GM19463 (cell line): ENCODE measurements around the gene DZIP1.

Experiments
- ATAC-seq: cut with Tn5 transposase; IDR thresholded peaks from one replicate; pipeline ENCODE4 v1.9.1; 2021; ENCODE audit warnings: mild to moderate bottlenecking, moderate library complexity; ENCODE audit not compliant: unreplicated experiment

Gene DZIP1

DNA sequence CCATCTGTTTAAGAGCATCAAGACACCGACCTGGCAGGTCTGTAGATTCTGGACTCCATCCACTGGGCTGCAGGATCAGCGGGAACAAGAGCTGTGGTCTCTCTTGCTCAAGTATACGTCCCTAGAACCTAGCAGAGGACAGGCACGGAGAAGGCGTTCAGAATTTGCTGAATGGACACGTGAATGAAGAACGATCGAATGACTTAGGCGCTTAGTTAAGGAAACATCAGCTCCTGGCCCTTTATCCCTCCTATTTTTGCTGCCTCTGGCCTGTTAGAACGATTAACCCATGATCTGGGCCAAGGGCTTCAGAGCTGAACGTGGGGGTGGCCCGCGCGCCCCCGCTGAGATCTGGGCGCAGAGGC, 953 bp downstream of the DZIP1 start:
- no peak for ATAC-seq

DNA sequence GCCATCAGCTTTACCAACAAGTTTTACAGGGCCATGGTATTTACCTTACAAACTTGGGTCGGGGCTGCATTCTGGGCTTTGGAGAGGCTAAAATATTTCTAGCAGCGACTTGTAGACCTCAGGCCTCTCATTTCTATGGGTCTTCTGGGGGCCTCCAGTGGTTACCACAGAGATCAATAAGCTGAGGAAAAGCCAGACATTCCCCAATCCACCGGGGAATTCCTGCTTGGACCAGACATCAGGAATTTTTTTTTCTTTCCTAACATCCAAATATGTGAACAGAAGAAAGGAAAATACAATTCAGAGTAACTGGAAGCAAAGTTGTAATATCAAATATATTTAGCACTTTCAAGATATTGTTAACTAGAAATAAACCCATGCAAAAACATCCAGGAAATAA, 1.5 kb downstream of the DZIP1 start:
- ATAC-seq = no peak

DNA sequence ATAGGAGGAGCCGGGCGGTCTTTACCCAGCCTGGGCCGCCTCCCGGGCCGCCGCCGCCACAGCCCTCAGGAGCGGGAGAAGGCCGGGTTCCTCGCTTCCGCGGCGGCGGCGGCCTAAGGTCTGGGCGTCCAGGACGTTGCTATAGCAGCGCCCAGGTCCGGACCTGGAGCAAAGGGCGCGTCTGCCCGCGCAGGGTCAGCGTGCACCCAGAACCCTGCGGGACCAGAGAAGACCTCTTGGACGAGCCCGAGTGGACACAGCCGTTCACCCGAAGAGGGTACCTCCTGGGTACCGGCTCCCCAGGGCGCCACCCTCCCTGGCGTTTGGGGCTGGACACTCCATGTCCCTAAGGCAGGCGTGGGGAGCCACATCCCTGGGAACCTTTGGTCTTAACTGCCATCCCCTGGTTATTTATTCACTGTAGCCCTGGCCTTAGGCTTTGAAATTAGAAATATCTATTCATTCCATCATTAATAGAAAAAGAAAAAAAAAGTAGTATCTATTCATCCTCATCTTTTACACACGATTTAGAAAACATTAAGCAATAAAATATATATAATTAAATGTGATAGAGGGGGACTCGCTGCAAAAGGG, 2.4 kb downstream of the DZIP1 start:
- peak; percentile 41 for ATAC-seq

DNA sequence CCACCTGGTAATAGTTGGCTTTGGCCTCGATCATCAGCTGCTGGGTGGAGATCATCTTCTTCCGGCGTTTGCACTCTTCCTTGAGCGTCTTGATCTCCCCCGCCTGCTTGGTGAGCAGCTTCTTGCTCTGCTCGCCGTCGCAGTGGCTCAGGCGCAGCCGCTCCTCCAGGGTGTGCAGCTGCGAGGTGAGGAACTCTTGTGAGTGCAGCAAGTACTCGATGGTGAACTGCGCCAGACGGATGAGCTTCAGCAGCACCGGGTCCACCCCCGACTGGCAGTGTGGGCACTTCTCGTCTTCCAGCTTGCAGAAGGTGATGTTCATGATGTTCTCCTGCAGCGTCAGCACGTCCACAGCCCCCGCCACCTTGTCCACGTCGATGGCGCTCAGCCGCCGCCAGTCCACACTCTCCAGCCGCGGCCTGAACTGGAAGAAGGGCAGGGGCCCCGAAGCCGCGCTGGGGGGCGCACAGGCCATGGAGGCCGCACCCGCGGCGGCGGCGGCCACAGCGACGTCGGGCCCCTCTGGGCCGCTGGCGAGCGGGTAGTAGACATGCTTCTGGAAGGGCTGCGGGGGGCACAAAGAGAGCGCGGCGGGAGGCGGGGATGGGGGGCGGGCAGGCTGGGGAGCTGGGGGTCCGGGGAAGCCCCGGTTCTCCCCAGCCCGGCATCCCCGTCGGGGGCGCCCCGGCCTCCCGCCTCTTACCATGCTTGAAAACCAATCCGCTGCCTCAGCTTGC, 3.0 kb downstream of the DZIP1 start:
- ATAC-seq = no peak

GRCh38 chr13:95636853-95637252, 7.7 kb downstream of the DZIP1 start:
- no peak for ATAC-seq

- ATAC-seq = no peak
These were observed 13.9 kb downstream of the DZIP1 start for GRCh38 chr13:95630593-95630992.

- ATAC-seq = no peak
These were observed 15.4 kb downstream of the DZIP1 start for GRCh38 chr13:95629071-95629470.

- no peak for ATAC-seq
These were observed 16.0 kb downstream of the DZIP1 start for GRCh38 chr13:95628488-95628887.

DNA sequence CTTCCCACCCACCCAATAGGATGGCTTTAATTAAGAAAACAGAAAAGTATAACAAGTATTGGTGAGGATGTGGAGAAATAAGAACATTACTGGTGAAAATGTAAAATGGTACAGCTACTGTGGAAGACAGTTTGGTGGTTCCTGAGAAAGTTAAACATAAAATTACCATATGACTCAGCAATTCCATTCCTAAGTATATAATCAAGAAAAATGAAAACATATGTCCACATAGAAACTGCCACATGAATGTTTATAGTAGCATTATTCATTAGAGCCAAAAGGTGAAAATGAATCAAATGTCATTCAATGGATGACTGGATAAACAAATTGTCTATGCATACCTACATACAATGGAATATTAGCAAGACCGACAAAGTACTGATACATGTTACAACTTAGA, 16.9 kb downstream of the DZIP1 start:
- ATAC-seq = no peak

GRCh38 chr13:95626768-95627167, 17.7 kb downstream of the DZIP1 start:
- no peak for ATAC-seq

GRCh38 chr13:95624020-95624419, 20.5 kb downstream of the DZIP1 start:
- peak; percentile 47 for ATAC-seq

DNA sequence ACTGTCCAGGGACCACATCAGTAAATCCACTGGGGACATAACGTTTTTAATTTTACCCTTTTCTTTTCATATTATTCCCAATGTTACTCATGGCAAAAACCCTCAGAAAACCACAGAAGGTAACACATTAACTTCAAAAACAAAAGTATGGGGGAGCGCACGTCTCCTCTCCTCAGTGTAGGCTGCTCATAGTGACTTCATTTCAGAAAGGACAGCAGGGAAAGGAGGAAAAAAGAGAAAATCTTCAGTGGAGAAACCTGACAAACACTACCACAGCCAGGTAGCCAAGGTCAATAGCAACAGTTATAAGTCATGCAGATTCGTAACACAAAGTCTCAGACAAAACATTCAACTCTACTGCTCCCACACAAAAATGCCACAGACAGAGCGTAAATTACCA, 21.4 kb downstream of the DZIP1 start:
- no peak for ATAC-seq

GRCh38 chr13:95620825-95621498, 23.5 kb downstream of the DZIP1 start:
- no peak for ATAC-seq

DNA sequence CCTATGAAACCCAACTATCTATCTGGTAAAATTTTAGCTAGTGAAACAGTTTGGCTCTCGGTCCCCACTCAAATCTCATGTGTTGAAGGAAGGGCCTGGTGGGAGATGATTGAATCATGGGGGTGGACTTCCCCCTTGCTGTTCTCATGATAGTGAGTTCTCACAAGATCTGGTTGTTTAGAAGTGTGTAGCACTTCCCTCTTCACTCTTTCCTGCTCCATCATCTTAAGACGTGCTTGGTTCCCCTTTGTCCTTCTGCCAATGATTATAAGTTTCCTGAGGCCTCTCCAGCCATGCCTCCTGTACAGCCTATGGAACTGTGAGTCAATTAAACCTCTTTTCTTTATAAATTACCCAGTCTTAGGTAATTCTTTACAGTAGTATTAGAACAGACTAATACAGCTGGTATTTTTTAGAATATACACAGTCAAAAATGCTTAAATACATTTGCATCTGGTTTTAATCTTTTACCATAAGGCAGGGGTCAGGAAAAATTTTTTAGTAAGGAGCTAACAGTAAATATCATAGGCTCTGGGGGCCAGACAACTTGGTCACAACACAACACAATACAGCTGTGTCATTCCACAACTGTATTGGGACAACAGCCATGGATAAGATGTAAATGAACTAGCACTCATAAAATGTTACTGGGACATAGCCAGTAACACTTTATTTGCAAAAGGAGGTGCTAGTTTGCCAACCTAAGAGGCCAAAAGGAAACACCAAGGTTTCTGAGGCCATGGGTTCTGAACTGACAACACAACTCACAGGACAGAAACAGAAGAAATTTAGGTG, 24.3 kb downstream of the DZIP1 start:
- ATAC-seq = no peak

- no peak for ATAC-seq
These were observed 29.0 kb downstream of the DZIP1 start for GRCh38 chr13:95615539-95615938.

- ATAC-seq = no peak
These were observed 29.8 kb downstream of the DZIP1 start for GRCh38 chr13:95614641-95615245.

- peak; percentile 52 for ATAC-seq
These were observed 35.7 kb downstream of the DZIP1 start for GRCh38 chr13:95608640-95609323.

DNA sequence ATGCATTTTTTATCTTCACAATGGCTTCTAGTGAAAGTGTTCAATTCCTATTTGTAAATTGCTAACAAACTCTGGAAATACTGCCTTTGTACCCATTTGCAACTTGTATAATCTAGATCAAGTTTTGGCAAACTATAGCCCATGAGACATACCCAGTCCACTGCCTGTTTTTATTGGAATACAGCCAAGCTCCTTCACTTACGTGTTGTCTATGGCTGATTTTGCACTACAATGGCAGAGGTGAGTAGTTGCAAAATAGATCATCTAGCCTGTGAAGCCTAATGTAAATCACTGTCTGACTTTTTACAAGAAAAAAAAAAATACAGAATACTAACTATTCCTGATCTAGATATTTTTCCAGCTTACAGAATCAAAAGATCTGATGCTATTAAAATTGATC, 37.1 kb downstream of the DZIP1 start:
- no peak for ATAC-seq

DNA sequence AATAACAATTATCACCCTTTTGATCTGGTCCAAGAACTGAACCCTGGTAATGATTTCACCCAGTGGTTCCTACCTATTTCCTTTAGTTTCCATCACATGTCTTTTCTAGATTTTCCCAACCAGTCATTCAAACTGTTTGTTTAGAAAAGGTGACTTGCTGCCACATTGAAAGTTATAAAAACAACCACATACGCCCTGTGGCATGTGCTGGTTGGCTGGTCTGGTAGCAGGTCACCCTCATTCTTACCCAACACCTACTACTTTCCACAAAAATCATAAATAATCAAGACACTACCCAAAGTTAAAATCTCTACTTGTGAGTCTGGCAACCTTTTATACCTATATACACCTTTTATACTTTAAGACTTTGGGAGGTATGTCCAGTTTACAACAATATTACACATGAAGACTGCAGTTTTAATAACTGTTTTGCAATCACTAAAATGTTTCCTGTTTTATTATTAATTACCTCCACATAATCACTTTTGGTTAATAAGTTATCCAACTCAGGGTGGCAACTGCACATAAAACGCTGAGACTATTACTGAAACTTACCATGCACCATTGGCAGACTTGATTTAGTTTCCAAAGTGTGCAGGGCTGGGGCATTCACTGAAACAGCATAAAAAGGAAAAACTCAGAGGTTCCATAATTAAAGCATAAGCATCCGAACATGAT, 38.9 kb downstream of the DZIP1 start:
- no peak for ATAC-seq

- no peak for ATAC-seq
These were observed 40.0 kb downstream of the DZIP1 start for GRCh38 chr13:95604556-95604915.
